ENCODE results near the gene CADM1.

CADM1 gene

DNA sequence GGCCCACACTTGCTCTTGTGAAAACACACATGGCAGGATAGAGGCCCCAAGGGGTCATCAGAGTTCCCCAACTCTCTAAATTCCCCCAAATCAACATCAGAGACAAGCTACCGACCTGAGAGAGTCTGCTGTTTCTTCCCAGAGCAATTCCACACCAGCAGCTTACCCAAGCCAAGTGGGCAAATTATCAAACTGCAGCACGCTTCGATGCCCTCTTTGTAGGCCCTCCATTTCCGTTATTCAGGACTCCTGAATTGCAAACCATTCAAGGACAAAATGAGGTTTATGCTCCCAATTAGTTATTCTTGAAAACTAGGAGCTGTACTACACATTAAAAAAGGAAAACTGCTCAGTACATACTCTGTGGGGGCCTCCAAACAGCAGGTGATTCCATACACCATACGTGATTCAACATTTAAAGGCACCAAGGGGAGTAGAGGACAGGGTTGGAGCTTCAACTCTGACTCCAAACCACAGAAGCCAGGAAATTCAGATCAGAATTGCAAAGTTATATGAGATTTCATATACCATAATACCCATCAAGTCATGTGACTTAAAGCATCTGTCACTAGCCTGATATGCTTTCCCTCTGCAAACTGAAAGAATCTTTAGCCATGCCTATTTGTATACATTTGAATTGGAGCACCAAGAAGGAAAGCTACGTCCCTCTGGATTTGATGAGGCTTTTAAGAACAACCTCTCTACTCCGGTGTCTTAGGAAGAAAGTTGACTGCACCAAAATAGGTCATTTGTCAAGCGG is 234.8 kb downstream of the CADM1 start:
- DNase-seq: no peak

DNA sequence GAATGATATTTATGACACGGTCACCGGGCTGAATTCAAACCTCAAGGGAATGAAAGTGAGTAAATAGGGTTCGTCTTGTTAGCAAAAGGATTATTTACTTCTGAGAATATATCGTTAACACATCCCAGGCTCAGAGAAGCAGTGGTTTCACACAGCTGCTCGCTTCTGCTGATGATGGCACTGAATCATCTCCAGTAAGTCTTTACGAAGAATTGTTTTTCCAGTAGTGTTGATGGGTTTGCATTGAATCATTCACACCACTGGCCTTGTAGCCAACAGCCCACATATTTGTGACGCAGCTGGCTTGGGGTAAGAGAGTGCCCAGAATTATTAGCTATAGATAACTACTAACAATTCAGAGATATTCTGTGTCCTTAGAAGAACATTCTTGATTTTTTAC is 236.3 kb downstream of the CADM1 start:
- DNase-seq: no peak

DNA sequence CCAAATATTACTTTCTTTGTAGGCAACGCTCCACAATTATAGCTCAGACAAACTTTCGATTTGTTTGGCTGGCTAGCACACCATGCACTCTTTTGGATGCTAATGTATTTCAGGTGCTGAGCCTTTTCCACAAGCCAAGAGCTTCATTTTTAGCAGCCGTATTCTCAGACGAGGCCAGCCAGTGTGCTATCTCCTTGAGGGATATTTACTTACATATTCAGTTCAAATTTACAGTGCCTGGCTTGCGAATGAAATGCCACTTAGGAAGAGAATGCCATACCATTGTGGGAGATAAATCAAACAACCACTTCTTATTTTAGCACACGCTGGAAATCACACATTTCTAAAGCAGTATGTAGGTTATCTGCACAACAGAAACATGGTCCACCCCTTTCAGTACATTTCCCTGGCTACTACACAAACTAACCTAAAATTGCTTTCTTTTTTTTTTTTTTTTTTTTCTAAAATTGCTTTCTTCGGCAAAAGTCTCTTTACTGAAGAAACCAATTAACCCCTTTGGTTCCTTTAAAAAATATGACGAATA is 236.9 kb downstream of the CADM1 start:
- DNase-seq: no peak

DNA sequence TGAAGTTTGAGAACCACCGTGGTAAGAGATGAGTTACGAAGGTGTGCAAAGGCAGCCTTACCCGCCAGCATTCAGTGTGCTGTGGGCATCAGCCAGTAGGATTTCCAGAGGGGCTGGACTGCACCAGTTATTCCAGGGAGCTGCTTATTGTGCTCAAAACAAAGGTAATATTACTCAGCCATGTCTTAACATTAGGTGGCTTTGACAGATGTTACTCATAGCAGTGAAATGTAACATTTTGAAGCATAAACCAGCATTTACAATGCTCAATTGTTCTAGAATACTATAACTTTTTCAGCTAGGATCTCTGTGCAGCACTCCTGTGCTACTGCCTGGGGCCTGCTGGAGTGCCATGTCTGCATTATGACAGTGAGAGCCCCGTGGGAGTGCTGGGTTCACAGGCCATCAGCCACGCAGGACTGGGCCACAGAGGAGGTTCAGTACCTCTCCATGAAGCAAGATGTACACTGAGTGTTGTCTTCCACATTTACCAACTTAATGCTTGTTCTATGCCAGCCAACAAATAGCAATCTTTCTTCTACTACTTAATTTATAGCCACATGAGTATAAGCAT is 238.1 kb downstream of the CADM1 start:
- no peak for DNase-seq

DNA sequence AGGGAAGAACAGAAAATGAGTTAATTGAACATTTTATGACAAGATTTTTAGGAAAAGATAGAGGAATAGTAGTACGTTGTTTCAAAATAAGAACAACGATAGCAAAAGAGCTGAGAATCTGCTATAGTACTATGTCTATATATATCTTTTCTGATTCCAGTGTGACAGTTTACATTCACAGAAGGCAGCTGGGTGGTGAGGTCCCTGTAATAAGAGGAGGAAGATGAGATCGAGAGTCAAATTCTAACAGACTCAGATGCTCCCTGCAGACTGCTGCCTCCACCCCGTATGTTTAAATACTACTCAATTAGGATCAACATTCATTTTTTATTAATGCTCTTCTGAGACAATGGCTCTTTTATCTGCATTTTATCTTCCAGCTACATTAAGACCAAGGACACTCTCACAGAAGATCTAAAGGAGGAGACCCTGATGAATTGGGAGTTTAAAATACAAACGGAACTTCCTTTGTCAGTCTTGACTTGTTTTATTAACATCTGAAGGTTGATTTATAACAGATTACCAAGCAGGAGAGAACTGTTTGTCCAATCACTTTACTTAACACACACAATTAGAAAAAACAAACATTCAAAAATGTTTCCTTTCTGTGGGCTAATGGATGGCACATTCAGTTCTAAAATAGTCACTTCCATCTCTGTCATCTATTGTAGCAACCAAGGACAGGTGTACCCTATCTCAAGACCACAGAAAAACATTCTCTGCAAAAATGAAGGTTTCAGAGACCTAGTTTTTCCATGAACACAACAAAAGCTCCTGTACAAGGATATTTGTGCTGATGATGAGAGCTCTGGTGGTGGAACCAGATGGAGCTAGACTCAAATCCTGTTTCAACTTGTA is 240.2 kb downstream of the CADM1 start:
- DNase-seq: no peak

DNA sequence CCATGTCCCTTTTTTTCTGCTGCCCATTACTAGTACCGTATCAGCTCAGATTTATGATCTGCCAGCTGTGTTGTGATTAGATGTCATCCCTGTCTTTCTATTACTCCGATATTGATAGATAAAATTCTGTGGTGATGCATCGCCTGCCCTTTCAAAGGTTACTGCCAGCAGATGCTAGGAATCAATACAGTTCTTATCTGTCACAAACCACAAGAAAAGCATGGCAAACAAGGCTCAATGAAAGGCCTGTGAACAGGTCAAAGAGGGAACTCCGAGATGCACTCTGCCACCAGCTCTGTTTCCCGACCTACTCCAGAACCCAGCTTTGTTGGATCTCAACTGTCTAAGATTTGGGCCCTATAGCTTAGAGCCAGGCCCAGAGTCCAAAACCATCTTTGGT is 246.0 kb downstream of the CADM1 start:
- DNase-seq: no peak

DNA sequence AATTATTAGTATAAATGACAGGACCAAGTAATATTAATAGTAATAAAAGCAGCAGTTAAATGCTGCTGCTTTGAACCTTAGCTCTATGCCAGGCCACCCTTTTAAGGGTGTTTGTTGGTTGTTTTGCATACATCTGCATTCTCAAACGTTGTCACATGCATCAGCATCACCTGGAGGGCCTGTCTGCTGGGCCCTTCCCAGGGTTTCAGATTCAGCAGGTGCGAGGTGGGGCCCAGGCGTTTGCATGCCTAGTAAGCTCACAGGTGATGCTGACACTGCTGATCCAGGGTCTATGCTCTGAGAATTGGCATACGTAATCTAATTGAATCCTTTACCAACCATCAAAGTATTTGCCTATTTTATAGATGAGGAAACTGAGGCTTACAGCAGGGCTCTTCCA is 246.5 kb downstream of the CADM1 start:
- DNase-seq: no peak

DNA sequence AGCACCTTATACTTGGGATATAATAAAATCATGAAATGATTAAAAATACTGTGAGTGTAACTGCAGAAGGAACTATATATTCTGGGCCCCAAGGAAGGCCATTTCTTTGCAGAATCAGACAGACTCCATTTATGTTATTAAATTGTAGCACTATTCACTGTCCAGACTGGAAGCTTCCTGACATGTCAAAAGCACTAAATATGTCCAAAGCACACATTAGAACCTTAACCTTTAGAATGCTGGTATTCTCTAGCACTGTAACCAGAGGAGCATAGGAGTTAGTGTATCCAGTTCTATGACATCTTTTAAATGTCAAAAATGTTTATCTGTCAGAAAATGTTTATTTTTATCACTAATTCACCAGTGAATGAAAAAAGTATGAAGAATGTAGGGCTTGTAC is 246.9 kb downstream of the CADM1 start:
- DNase-seq: no peak

DNA sequence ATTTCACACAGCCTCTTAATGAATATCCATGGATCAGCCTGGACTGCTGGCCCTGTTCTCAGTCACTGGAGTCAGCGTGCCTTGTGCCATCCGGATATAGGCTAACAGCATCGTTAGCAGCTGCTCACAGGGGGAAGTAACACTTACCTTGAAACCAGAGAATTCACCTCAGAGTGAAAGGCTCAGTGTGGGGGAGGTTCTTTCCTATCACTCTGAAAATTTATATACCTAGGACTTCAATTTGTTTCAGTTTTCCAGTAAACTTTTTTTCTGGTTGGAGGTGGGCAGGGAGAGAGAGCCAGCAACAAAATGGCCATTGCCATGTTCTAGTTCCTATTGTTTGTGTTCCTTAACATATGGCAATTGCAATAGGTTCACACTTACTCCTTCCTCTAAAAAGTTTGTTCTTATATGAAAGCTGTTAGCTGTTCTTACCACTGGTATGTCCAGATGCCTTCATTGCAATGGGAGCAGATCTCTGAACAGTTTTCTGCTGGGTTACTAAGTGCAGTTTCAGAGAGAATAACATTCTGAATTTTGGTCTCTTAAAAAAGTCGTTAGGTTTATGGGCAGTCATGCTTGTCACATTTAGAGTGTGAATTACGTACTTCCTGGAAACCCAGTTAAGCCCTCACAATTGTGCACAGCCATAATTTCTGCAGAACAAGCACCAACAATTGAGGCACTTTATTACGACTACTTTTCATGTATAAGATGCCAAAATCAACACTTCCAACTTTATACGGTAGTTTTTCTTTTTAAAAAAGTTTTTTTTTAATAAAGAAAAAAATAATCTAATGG is 247.6 kb downstream of the CADM1 start:
- no peak for DNase-seq

DNA sequence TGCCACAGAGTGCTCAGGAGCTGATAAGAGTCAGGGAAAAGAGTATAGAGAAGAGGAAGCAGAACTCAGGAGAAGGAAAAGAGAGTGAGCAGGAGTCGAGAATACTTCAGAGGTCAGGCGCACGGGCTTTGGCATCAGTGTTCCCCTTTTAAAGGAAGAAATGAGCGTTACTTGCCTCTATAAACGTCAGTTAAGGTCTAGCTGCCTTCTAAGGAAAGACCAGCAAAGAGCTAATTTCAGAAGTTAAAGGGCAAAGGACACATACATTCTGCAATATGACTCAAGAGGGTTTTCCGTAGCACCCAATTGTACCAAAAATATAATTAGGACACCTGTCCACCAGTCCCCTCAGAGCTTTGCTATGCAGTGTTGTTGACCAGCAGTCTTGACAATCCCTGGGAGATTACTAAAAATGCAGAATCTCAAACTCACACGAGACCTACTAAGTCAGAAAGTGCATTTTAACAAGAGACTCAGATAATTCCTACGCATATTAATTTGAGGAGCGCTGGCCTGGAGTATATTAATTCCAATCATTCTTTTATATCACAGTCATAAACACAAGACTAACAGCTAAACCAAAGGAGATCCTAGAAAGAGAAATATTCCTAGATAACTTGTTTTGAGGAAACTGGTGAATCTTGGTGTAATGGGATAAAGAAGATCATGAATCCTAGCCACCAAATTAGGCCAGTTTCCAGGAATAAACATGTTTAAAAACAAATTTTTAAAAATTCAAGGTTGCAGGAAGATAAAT is 249.0 kb downstream of the CADM1 start:
- no peak for DNase-seq

DNA sequence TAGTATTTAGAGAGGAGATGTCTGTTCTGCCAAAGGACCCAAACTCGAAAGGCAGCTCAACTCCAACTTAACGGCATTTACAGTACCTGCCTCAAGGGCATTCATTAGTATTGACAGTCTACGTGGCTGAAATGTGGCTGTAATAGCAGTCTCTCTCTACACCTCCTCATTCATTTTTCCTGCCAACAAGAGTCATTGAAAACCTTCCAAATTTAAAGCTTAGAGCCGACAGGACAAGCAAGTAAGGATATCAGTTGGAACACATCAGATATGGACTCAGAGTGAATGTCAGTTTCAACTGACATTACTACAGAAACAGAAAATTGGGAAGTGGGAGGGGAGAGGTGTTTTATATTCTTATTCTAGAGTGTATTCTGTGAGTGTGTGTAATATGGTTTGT is 253.1 kb downstream of the CADM1 start:
- no peak for DNase-seq

DNA sequence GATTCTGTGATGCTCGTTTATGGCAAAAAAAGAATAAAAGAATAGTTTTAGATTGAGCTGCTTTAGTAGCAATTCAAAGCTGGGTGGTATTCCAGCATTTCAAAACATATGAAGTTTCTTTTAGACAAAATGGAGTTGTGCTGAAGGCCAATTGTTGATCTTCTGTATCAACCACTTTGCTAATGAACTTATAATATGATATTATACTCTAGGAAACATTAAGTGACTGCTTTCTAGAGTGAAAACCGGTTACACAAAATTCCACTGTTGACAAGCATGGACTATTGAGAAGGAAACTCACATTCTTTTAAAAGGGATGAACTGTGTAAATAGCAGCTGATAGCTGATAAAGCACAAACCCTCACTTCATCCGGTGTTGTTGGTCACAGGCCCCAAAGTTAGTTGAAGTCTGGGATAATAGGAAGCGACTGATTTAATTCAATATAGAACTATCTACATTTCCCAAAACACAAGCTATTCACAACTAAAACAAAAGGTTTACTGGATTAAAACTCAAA is 255.1 kb downstream of the CADM1 start:
- DNase-seq: no peak

DNA sequence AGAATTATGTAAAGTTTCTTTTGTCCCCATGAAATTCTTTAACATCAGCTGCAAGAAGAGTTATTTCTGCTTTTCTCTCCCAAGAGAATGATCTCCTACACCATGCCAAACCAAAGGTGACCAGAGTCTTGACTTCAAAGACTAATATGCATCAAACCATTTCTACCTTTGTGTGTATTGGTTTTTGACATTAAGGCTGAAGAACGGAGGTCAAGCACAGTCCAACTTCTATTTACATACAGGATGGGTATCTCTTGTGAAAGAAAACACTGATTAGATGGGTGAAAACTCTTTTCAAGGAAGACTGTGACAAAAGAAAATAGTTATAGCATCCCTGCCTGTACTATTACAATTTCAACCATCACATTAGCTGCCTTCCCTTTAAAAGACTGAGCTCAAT is 256.3 kb downstream of the CADM1 start:
- no peak for DNase-seq

DNA sequence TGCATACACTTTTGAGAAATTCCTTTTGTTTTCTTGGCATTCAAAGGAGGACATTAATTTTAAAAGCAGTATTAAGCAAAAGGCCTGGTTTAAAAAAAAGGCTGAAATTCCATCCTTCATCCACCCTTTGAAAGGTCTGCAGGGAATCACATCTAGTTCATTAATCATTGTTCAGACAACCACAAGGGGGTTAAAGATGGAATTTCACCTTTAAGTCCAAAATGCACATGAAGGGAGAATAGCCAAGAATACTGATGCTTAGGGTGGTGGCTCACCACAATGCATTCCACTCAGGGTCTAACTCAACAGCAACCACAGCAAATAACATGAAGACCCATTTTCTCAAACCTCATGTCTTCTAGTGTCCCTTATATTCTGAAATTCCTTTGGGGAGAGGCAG is 256.9 kb downstream of the CADM1 start:
- no peak for DNase-seq

DNA sequence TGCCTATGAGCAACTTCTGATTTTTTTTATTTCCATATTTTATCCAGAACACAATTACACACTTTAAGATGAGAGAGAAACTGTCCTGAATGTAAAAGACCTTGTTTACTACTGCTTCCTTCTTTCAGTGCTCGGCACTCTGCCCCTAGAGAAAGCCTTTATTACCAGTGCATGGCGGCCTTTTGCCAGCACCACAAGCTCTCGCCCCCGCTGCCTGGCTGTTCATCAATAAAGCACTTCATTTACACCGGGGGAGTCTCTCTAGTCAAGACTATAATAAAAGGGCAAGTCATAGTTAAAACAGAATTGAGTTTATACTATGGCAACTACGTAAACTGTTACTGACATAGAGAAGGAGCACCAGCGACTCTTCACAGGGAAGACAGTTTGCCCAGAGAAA is 259.5 kb downstream of the CADM1 start:
- no peak for DNase-seq

DNA sequence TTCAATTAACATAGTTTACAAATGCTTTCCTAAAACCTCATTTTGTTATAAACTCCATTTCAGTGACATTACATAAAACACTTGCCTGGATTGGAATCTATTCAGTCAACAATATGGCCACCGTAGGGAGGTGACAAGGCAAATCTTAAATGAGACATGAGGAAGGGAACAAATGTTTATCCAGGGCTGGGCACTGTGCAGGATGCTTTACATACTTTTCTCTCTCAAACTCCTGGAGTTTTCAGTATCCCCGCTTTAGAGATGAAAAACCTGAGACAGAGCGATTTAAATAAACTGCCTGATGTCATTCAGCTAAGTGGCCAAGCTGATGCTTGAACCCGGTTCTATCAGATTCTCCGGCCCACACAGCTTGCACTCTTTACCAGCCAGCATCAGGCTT is 259.9 kb downstream of the CADM1 start:
- no peak for DNase-seq

DNA sequence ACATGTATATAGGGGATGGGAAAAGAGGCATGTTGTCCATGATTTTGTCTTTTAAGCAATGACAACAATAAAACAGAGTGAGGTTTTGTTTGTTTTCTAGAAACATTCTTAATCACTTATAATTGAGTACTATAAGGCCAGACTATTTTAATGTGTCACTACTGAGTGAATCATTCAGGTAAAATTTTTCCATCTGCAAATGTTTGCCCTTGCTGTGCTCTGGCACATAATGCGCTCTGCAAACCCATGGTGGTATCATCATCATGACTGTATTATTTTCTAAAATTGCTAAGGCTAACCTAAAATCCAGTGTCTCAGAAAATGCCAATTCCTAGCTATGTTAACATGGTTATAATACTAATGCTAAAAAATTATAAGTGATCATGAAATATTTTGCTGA is 261.2 kb downstream of the CADM1 start:
- no peak for DNase-seq

DNA sequence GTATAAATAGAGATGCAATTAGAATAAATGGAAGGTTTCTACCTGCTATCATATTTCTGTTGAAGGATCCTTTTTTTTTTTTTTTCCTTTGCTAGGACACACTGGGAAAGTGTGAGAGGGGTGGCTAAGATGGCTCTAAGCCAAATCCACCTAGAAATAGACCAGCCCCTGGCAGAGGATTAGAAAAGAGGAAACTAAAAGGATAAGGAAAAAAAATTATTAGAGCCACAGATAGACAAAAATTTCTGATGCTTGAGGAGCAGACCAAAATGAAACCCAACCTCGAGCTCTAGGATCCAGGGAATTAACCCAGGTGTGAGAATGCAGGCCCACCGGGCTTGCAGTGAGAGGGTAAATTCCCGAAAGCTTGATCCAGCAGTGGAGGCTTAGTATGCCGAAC is 262.3 kb downstream of the CADM1 start:
- DNase-seq: no peak

DNA sequence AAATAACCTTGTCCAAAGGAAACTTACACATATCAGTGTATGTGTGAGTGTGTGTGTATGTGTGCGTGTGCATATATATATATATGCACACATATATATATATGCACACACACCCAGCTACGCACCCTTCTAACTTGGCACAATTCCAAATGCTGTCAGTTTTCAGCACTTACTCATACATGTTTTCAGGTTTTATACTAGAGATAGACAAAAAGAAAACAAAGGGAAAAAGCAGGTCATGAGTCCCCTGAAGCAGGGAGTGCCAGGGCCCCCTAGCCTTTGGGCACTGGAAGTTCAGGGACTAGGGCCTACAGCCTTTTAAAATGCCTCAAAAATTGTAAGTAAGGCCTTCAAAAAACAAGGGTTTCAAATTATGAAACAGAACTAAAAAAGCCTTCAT is 265.4 kb downstream of the CADM1 start:
- DNase-seq: no peak

DNA sequence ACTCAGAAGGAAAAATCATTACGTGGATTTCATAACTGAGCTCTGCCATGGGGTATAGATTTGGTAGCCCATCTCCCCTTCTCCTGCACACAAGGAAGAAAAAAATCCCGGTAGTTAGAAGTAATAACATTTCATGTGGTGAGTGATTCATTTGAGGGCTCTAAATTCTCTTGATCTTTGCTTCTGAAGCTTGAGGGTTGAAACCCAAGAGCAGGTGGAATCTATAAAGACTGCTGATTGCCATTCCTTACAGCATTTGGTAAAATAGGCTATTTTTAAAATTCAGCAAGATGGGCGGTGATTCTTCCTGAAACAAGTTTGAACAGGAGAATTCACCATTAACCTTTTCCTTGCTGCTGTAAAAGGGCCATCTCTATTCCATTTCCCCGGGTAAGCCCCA is 266.1 kb downstream of the CADM1 start:
- no peak for DNase-seq

DNA sequence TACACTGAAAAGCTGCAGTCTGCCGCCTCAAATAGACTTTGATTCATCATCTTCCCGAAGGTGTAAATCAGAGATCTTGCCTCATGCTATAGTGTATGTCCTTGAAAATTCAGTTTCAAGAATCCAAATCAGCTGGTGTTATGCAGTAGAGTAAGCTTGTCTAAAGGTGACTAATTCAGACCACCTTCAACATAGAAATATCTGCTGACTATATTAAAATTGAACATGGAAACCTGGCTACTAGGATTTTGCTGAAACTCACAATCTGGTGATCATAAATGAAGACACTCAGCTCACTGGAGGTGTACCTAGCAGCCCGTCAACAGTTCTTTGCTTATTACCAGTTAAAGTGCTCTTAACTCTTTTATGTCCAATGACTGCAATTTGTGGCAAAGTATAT is 266.6 kb downstream of the CADM1 start:
- no peak for DNase-seq

DNA sequence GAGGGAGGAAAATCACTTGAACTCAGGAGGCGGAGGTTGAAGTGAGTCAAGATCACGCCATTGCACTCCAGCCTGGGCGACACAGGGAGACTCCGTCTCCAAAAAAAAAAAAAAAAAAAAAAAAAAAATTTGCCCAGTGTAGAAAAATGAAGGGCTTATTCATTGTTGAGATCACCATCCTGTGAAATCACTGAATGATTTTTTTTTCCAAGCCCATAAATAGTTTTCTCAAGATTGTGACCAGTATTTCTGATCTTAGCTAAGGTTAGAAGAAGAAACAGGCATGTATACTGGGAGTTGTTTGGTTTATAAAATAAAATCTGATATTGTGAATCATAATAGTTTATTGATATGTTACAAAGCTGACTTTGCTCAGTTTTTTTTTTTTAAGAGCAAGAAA is 269.4 kb downstream of the CADM1 start:
- no peak for DNase-seq

All from T-helper 9 cell (primary cell).